CD14-positive monocyte (primary cell): ENCODE measurements around the gene CHD1. TPM values are rescaled to one million over a fixed set of nuclear protein-coding genes. Genes with fewer than 3 reads are reported as not detected.

ENCODE experiments used
- DNase-seq, 3 donors: peaks; one replicate each; pipeline ENCODE4 v3.0.0-alpha.2; 2011 to 2022
- H2AFZ ChIP-seq: 2 replicates; pipeline ENCODE4 v1.6.0; 2012; ENCODE audit warnings: mild to moderate bottlenecking, low read depth, low read length, inconsistent platforms; ENCODE audit not compliant: insufficient read depth, poor library complexity, severe bottlenecking
- H3K27ac ChIP-seq, 2 donors: 1 replicate in 1 of 2; 2 replicates in 1 of 2; pipeline ENCODE4 v1.5.1; 2012 to 2013; ENCODE audit warnings: low read length in 2 of 2, control low read depth in 1 of 2, inconsistent platforms in 1 of 2, low read depth in 1 of 2, mild to moderate bottlenecking in 1 of 2
- H3K27me3 ChIP-seq, 2 donors: one replicate each; pipeline versions ENCODE4 v1.6.0 to v1.6.1; 2011 to 2013; ENCODE audit warnings: low read length in 2 of 2; ENCODE audit not compliant: control insufficient read depth in 2 of 2, insufficient read depth in 2 of 2
- H3K36me3 ChIP-seq, 2 donors: replicated peaks in 1 of 2; 1 replicate in 1 of 2; 2 replicates in 1 of 2; pipeline versions ENCODE4 v1.5.1 to v1.6.1; 2012 to 2013; ENCODE audit warnings: low read length in 2 of 2, control low read depth in 1 of 2, inconsistent platforms in 1 of 2, mild to moderate bottlenecking in 1 of 2; ENCODE audit not compliant: insufficient read depth in 2 of 2, control insufficient read depth in 1 of 2
- H3K4me1 ChIP-seq, 2 donors: 1 replicate in 1 of 2; 2 replicates in 1 of 2; pipeline versions ENCODE4 v1.5.1 to v1.6.1; 2012 to 2013; ENCODE audit warnings: low read length in 2 of 2, control low read depth in 1 of 2, inconsistent platforms in 1 of 2, mild to moderate bottlenecking in 1 of 2, moderate library complexity in 1 of 2; ENCODE audit not compliant: insufficient read depth in 2 of 2, control insufficient read depth in 1 of 2
- H3K4me2 ChIP-seq: replicated peaks from 2 replicates; pipeline ENCODE3; 2012; ENCODE audit warnings: low read length, moderate library complexity, mild to moderate bottlenecking; ENCODE audit not compliant: poor library complexity, severe bottlenecking; ENCODE audit errors: extremely low read depth
- H3K4me3 ChIP-seq, 3 experiments: fragments of 200-600 bp in 1 of 3; sonication (generic) in 1 of 3; replicated peaks in 1 of 3; 1 replicate in 2 of 3; 2 replicates in 1 of 3; pipeline ENCODE4 v1.5.1; 2011 to 2013; ENCODE audit warnings: low read length in 3 of 3, mild to moderate bottlenecking in 3 of 3, control low read depth in 2 of 3, low read depth in 2 of 3, inconsistent platforms in 1 of 3, moderate library complexity in 1 of 3
- H3K79me2 ChIP-seq: 2 replicates; pipeline ENCODE4 v1.6.0; 2012; ENCODE audit warnings: mild to moderate bottlenecking, control low read depth, inconsistent platforms, low read length, moderate library complexity; ENCODE audit not compliant: insufficient read depth
- H3K9ac ChIP-seq: 2 replicates; pipeline ENCODE4 v1.6.0; 2017; ENCODE audit warnings: low read length, mild to moderate bottlenecking; ENCODE audit not compliant: insufficient read depth, poor library complexity, severe bottlenecking
- H3K9me3 ChIP-seq, 2 donors: replicated peaks in 1 of 2; 1 replicate in 1 of 2; 2 replicates in 1 of 2; pipeline versions ENCODE4 v1.5.1 to v1.6.1; 2012 to 2013; ENCODE audit warnings: low read length in 2 of 2, control low read depth in 1 of 2; ENCODE audit not compliant: control insufficient read depth in 1 of 2, insufficient read depth in 1 of 2
- H4K20me1 ChIP-seq: 2 replicates; pipeline ENCODE4 v1.6.0; 2012; ENCODE audit warnings: mild to moderate bottlenecking, low read length, control low read depth, moderate library complexity; ENCODE audit not compliant: insufficient read depth
- H3K27ac Mint-ChIP-seq, 7 donors: one replicate each; pipeline ENCODE4 v1.8.0; 2020; ENCODE audit warnings: mild to moderate bottlenecking in 7 of 7, mixed read lengths in 7 of 7, moderate library complexity in 6 of 7, inconsistent platforms in 2 of 7
- H3K27me3 Mint-ChIP-seq, 3 donors: one replicate each; pipeline ENCODE4 v1.8.0; 2021 to 2022; ENCODE audit warnings: low read depth in 3 of 3, mild to moderate bottlenecking in 3 of 3, mixed read lengths in 3 of 3, moderate library complexity in 3 of 3, inconsistent platforms in 1 of 3
- H3K36me3 Mint-ChIP-seq, 2 donors: one replicate each; pipeline ENCODE4 v1.8.0; 2020; ENCODE audit warnings: mixed read lengths in 2 of 2, inconsistent platforms in 1 of 2, mild to moderate bottlenecking in 1 of 2
- H3K4me1 Mint-ChIP-seq: one replicate; pipeline ENCODE4 v1.8.0; 2020; ENCODE audit warnings: mild to moderate bottlenecking, mixed read lengths
- H3K4me3 Mint-ChIP-seq, 2 donors: one replicate each; pipeline ENCODE4 v1.8.0; 2020; ENCODE audit warnings: mild to moderate bottlenecking in 2 of 2, mixed read lengths in 2 of 2, moderate library complexity in 1 of 2
- H3K9me3 Mint-ChIP-seq, 7 donors: one replicate each; pipeline ENCODE4 v1.8.0; 2020 to 2022; ENCODE audit warnings: mixed read lengths in 7 of 7, mild to moderate bottlenecking in 6 of 7, moderate library complexity in 6 of 7, inconsistent platforms in 2 of 7
- WGBS: methylation state at CpG from one replicate; pipeline ENCODE4 v1.1.5; 2013; ENCODE audit warnings: missing lambda C conversion rate; ENCODE audit not compliant: insufficient coverage; 5-methylcytosine and 5-hydroxymethylcytosine counted together
- intact Hi-C, 2 donors: fragments of 100-400 bp; cut with micrococcal nuclease; formaldehyde crosslinking; loops; one replicate each; pipeline versions ENCODE4 v1.15.0 to v1.15.1; 2023
- polyA plus RNA-seq, 3 donors: library from polyadenylated mRNA; depleted of rRNA in 1 of 3; unstranded in 2 of 3; stranded (reverse) in 1 of 3; fragments of 300-500 nt in 2 of 3; fragments of >200 nt in 1 of 3; fragmentation: Illumina TruSeq in 2 of 3; gene quantifications; 1 replicate in 2 of 3; 2 replicates in 1 of 3; pipeline ENCODE4 v1.2.3, GENCODE V29; 2012 to 2021
- TF ChIP-seq, protein P1 (sequence below): fragments of 200-600 bp; IDR thresholded peaks from one replicate; pipeline ENCODE4 v1.8.0; 2022; ENCODE audit warnings: antibody characterized with exemption, mild to moderate bottlenecking

The CHD1 gene
- polyA plus RNA-seq, 3 donors: 3.1 to 45.7 (median 6.7) TPM

DNA sequence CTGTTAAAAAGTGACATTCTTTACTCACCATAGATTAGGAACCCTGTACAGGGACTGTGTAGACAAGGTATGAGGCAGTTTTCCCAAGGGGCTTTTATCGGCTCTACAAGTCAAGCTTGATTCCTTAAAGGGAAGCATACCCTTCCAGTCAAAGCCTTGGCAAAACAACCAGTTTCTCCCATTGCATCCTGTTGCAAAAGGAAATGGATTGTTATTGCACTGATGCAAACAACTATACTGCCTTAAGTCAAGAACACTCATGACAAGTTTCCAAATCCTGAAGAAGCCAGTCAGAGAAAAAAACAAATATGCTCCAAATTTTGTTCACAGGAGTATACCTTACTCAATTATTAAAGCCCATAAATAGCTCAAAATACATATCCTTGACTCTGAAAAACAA lies 87.9 kb downstream of the CHD1 start:
- intact Hi-C loops: no loop called here
- Histone ChIP-seq H4K20me1 (no peaks in the 10 kb centered on the region), H3K4me2 (no peak overlapping the region), H3K79me2 (no peaks in the 10 kb centered on the region), H3K4me1 (no peaks in the 10 kb centered on the region), H3K9me3 (peaks cover 13 to 17% of the 10 kb centered on the region in 2 donors), H3K9ac (no peak overlapping the region), H2AFZ (no peak overlapping the region), H3K27ac (no peak overlapping the region), H3K4me3 (no peak overlapping the region), H3K36me3 (no peaks in the 10 kb centered on the region), H3K27me3 (no peaks in the 10 kb centered on the region)
- Mint-ChIP-seq H3K9me3 (peaks cover 2 to 26% (median 22%) of the 10 kb centered on the region in 7 donors), H3K4me1 (peaks cover 7% of the 10 kb centered on the region), H3K36me3 (no peaks in the 10 kb centered on the region), H3K27ac (no peak overlapping the region), H3K4me3 (no peak overlapping the region), H3K27me3 (peaks cover 0 to under 1% (median 0%) of the 10 kb centered on the region in 3 donors)
- WGBS: no CpG with 5 or more reads among the region's 1 CpG
- TF ChIP-seq, protein P1, sequence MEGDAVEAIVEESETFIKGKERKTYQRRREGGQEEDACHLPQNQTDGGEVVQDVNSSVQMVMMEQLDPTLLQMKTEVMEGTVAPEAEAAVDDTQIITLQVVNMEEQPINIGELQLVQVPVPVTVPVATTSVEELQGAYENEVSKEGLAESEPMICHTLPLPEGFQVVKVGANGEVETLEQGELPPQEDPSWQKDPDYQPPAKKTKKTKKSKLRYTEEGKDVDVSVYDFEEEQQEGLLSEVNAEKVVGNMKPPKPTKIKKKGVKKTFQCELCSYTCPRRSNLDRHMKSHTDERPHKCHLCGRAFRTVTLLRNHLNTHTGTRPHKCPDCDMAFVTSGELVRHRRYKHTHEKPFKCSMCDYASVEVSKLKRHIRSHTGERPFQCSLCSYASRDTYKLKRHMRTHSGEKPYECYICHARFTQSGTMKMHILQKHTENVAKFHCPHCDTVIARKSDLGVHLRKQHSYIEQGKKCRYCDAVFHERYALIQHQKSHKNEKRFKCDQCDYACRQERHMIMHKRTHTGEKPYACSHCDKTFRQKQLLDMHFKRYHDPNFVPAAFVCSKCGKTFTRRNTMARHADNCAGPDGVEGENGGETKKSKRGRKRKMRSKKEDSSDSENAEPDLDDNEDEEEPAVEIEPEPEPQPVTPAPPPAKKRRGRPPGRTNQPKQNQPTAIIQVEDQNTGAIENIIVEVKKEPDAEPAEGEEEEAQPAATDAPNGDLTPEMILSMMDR: no peak
- DNase-seq: no peak

DNA sequence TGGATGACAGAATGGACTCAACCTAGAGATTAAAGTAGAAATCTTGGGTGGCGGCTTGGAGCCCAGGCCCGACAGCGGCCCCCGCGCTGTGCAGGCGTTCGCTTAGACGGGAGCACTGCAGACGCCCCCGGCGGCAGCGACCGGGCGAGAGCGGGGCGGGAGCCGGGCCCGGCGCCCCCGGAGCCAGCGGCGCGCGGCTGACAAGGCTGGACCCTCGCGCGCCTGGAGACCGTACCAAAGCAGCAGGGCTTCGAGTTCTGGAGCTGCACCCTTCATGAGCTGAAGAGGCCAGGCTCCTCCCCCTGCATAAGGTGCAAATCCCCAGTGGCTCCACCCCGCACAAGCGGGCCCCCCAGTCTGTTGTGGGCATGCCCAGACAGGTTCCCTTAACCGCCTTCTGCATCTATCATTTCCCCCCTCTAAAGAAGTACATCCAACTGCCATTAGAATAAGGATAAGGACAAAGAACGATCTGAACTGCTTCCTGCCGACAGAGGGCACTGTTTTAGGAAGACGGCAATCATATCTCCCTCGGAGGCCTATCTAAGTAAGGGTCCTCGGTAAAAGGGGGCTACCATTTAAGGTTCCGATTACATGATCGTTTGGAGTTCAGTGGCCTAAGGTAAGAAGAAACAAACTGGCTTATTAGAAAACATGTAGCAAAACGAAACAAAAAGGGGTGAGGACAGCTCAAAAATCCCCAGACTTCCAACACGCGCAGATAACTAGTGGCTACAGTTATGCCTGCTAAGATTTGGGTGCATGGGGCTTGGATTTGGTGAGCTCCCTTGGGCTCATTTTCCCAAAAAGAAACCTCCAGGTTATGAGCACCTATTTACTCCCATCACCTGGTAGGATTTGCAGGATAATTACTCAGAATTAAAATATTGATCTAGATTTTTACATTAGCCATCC lies 89.1 kb downstream of the CHD1 start:
- WGBS: 59% methylated on average over 39 of the region's 42 CpGs
- Mint-ChIP-seq H3K9me3 (peaks cover 0 to 18% (median 13%) of the 10 kb centered on the region in 7 donors), H3K4me1 (peaks cover 7% of the 10 kb centered on the region), H3K27me3 (no peaks in the 10 kb centered on the region), H3K36me3 (no peaks in the 10 kb centered on the region), H3K27ac (no peak overlapping the region), H3K4me3 (peak overlapping the region; percentile 57 to 74)
- DNase-seq: no peak
- no peak overlapping the region for H3K27ac ChIP-seq
- no peaks in the 10 kb centered on the region for H4K20me1 ChIP-seq
- no peaks in the 10 kb centered on the region for H3K79me2 ChIP-seq
- intact Hi-C loops: no loop called here
- H3K9ac ChIP-seq: no peak overlapping the region
- no peak overlapping the region for H3K4me3 ChIP-seq
- TF ChIP-seq, protein P1: peak; percentile 63
- H3K27me3 ChIP-seq: no peaks in the 10 kb centered on the region
- H2AFZ ChIP-seq: no peak overlapping the region
- peaks cover 10 to 12% of the 10 kb centered on the region in 2 donors for H3K9me3 ChIP-seq
- no peaks in the 10 kb centered on the region for H3K36me3 ChIP-seq
- H3K4me1 ChIP-seq: no peaks in the 10 kb centered on the region
- H3K4me2 ChIP-seq: peak overlapping the region; percentile 41
